ENCODE measurements around the gene FAM53B.

Gene FAM53B

DNA sequence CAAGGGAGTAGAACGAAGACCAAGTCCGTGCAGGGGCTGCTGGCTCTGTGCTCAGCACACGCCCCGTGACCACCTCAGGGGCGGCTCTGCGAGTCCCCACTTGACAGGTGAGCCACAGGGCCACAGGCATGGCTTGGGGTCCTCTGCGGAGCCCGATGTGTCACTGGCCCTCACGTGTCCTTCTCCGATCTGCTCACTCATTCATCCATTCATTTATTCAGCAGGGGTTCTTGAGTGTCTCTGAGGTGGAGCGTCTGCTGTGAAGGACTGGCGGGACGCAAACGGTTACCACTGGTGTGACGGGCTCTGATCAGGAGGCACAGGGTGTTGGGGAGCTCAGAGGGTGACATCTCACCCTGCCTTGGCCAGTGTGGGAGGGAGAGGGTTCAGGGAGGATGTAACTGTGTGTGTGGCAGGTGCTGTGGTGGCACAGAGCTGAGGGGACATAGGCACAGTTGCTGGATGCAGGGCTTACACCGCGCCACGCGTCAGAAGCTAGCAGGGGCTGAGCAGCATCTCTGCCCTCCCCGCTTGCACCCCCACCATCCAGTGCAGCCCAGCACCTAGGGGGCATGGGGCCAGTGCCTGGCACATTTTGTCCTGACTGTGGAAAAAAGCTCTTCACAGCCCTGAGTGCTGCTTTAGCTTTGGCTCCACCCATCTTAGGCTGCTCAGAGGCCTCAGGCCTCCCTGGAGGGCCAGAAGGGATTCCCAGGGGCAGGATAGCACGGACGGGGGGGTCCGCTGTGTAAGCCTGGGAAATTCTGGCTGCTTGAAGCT lies 165.8 kb downstream of the FAM53B start:
- peak overlapping the region; percentile 70 for H3K27ac ChIP-seq
- TF ChIP-seq, protein P1, sequence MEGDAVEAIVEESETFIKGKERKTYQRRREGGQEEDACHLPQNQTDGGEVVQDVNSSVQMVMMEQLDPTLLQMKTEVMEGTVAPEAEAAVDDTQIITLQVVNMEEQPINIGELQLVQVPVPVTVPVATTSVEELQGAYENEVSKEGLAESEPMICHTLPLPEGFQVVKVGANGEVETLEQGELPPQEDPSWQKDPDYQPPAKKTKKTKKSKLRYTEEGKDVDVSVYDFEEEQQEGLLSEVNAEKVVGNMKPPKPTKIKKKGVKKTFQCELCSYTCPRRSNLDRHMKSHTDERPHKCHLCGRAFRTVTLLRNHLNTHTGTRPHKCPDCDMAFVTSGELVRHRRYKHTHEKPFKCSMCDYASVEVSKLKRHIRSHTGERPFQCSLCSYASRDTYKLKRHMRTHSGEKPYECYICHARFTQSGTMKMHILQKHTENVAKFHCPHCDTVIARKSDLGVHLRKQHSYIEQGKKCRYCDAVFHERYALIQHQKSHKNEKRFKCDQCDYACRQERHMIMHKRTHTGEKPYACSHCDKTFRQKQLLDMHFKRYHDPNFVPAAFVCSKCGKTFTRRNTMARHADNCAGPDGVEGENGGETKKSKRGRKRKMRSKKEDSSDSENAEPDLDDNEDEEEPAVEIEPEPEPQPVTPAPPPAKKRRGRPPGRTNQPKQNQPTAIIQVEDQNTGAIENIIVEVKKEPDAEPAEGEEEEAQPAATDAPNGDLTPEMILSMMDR (conservative IDR thresholded peaks at IDR 0.05; ENCODE audit: low read depth) = no peak
- ChIA-PET CTCF (interaction anchor here (0.8 to 1.1 kb wide), 4 partner anchors 9 to 167 kb away, joined by 3 read pairs; no protein-coding TSS in a partner anchor), POLR2A (ENCODE audit: low non-redundant PET) (no interaction called here)
- no peak for DNase-seq (ENCODE audit: low spot score)

DNA sequence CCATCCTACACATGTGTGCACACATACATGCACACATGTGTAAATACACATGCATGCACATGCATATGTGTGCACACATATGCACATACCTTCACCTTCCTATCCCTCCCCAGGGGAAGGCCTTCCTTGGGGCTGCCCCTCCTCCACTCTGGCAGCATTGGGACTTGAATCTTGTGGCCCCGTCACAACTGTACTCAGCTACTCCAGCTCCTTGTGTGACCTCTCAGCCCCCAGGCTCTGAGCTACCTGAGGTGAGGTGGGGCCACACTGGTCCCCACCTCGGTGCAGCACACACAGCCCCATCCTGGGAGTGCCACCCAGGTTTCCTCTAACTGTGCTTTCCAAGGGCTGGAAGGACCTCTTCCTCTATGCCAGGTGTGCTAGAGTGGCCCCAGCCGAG lies 166.5 kb downstream of the FAM53B start:
- TF ChIP-seq, protein P1 (conservative IDR thresholded peaks at IDR 0.05; ENCODE audit: low read depth) = no peak
- ChIA-PET CTCF (no interaction called here), POLR2A (ENCODE audit: low non-redundant PET) (no interaction called here)
- no peak for DNase-seq (ENCODE audit: low spot score)
- no peak overlapping the region for H3K27ac ChIP-seq

DNA sequence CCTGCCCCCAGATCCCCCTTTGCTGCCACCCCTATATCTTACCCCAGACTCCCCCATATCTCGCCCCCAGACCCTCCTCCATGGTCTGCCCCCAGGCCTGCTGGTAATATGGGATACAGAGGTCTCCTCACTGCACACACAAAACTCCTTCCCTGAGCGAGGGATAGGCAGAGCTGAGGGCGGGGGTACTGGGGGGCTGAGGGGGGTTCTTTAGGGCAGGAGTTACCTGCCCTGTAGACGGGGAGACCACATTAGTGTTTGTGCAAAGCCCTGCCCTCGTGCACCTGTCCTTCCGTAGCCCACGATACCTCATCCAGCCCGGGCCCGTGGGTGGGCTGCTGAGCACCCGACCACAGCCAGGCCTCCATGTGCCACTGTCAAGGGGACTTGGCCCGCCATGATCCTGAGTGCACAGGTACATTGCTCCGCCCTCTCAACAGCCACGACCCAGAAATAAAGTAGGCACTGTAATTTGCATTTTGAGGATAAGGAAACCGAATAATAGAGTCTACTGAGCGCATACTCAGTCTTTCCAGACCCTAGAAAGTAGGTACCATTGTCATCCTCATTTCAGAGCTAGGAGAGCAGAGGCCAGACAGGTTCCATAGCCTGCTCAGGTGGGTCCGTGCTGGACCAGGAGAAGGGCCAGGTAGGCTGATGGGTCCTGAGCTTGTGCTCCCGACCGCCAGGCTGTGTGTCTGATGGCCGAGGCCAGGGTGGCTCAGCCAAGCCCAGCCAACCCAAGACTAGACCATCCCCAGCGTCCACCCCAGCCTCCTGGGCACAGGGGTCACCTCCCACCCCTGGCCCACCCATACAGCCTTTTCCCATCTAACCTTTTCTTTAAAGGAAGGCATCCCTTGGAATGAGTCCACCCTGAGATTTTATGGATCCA lies 167.4 kb downstream of the FAM53B start:
- no peak for DNase-seq (ENCODE audit: low spot score)
- POLR2A ChIA-PET (ENCODE audit: low non-redundant PET) = no interaction called here
- H3K27ac ChIP-seq = no peak overlapping the region
- TF ChIP-seq, protein P1 (conservative IDR thresholded peaks at IDR 0.05; ENCODE audit: low read depth) = no peak
- CTCF ChIA-PET = no interaction called here

DNA sequence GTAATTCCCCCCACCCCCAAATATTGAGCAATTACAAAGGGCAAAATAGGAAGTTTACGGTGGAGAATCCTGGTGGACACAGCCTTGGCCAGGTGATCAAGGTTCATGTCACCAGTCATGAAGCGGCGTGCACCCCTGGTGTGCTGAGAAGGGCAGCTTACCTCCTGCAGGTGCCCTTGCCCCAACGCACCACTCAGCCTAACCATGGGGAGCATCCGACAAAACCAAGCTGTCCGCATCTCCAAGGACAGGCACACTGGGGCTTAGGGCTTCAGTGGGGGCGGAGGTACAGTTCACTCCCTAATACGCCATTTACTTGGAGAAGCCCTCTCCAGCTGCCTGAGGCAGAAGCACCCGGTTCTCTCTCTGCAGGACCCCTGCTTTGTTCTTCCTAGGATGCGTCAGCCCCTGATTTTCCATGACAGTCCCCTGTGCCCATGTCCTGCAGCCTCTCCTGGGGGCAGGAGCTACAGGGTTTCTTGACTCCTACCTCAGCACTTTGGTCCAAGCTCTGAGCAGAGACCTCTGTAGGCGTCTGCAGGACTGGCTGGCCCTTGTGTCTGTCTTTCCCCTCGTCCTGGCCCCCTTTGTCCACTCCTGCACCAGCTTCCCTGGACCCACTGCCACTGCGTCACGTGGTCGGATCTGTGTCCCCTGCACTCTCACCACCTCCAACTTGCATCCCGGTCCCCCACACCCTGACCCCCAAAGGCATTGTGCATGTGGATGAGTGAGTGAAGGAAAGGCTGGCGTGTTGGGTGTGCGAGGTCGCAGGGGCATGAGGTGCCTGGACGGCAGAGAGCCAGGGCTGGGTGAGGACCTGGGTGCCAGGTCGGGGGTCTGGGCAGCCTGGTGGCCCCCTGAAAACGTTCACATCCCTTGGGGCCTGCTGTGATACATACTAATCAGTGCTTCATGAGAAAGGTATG lies 168.8 kb downstream of the FAM53B start:
- ChIA-PET CTCF (interaction anchor here (1.0 kb wide), 1 partner anchor 25 kb away, joined by 3 read pairs; no protein-coding TSS in a partner anchor), POLR2A (ENCODE audit: low non-redundant PET) (no interaction called here)
- TF ChIP-seq, protein P1 (conservative IDR thresholded peaks at IDR 0.05; ENCODE audit: low read depth) = no peak
- DNase-seq (ENCODE audit: low spot score) = no peak
- no peak overlapping the region for H3K27ac ChIP-seq

DNA sequence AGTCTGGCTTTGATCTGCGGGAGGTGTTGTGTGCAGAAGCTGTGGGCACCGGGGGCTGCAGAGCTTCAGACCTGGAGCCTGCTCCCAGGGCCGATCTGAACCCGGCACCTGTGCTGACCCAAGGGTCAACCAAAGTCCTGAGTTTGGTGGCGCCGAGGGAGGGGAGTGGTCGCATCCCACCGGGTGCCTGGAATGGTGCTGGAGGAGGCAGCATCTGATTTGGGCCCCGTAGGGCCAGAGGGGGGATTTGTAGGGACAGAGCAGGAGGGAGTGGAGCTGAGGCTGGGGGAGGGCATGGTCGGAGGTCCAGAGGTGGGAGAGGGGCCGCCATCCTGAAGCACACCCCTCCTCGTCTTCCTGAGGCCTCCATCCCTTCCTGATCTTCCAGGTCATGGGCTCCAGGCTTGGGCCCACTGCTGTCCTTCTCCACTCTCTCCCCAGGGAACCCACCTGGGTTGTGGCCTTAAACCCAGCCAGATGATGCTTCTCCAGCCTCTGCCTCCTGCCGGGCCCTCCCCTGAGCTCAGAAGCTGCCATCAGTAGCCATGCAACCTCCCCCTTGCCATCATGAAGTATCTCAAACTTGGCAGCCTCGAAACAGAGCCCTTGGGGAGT lies 169.6 kb downstream of the FAM53B start:
- POLR2A ChIA-PET (ENCODE audit: low non-redundant PET) = no interaction called here
- TF ChIP-seq, protein P1 (conservative IDR thresholded peaks at IDR 0.05; ENCODE audit: low read depth) = no peak
- no peak for DNase-seq (ENCODE audit: low spot score)
- CTCF ChIA-PET = interaction anchor here (0.6 kb wide), 1 partner anchor 101 kb away, joined by 3 read pairs; no protein-coding TSS in a partner anchor
- H3K27ac ChIP-seq = no peak overlapping the region
